HepG2 (cell line): ENCODE results near the gene NDRG3. TPM values are rescaled to one million over a fixed set of nuclear protein-coding genes. Genes with fewer than 3 reads are reported as not detected.

Experiments
- ATAC-seq: fragments of 200-7000 bp; cut with Tn5 transposase; 3 replicates; pipeline ENCODE4 v1.9.1; 2020; ENCODE audit warnings: mild to moderate bottlenecking, moderate library complexity
- BruUV-seq: library from RNA; stranded (reverse); fragments of 400-500 nt; replicated peaks from 2 replicates; lab custom pipeline; 2021; lab: Mats Ljungman, UMichigan
- CTCF ChIA-PET: fragments of 300-600 bp; formaldehyde crosslinking; extraction: SDS; loops from one replicate; lab custom pipeline; 2021; ENCODE audit warnings: low total read pairs, inconsistent platforms, low intra/inter-chr PET ratio; lab: Yijun Ruan, JAX
- POLR2A ChIA-PET: fragments of 350-600 bp; sonication (Branson Sonifier 250); formaldehyde crosslinking; loops from one replicate; lab custom pipeline; 2020; ENCODE audit warnings: antibody characterized with exemption, inconsistent platforms; lab: Yijun Ruan, JAX
- DNase-seq: peaks from one replicate; pipeline ENCODE4 v3.0.0-alpha.2; 2015; ENCODE audit warnings: low spot score
- FAIRE-seq: peaks from 3 replicates; lab custom pipeline; 2011; peaks lifted over from hg19 to GRCh38; lab: Jason Lieb, UNC
- H2AFZ ChIP-seq: one replicate; pipeline ENCODE4 v1.6.1; 2011; ENCODE audit warnings: low read length, inconsistent platforms
- H3K27ac ChIP-seq: fragments of 300-600 bp; 3 replicates; pipeline ENCODE4 v1.8.0; 2011; ENCODE audit warnings: mixed run types, mild to moderate bottlenecking, mixed read lengths, low read length, inconsistent platforms; ENCODE audit not compliant: insufficient read depth; ENCODE audit errors: extremely low read length
- H3K27me3 ChIP-seq, 2 experiments: fragments of 200-600 bp in 1 of 2; 2 replicates in 1 of 2; 3 replicates in 1 of 2; pipeline versions ENCODE4 v1.6.0 to v1.8.0; 2011; ENCODE audit warnings: low read length in 2 of 2, mild to moderate bottlenecking in 2 of 2, moderate library complexity in 2 of 2, inconsistent platforms in 1 of 2; ENCODE audit not compliant: insufficient read depth in 2 of 2, control insufficient read depth in 1 of 2
- H3K36me3 ChIP-seq, 2 experiments: fragments of 200-600 bp in 1 of 2; replicated peaks in 1 of 2; 2 replicates in 1 of 2; 3 replicates in 1 of 2; pipeline versions ENCODE4 v1.5.1 to v1.8.0; 2011; ENCODE audit warnings: low read length in 2 of 2, inconsistent platforms in 1 of 2; ENCODE audit not compliant: insufficient read depth in 2 of 2, control insufficient read depth in 1 of 2
- H3K4me1 ChIP-seq: 2 replicates; pipeline ENCODE4 v1.5.1; 2012; ENCODE audit warnings: low read length, inconsistent platforms; ENCODE audit not compliant: insufficient read depth
- H3K4me2 ChIP-seq: 2 replicates; pipeline ENCODE4 v1.6.0; 2011; ENCODE audit warnings: low read depth, low read length, inconsistent platforms
- H3K4me3 ChIP-seq, 3 experiments: fragments of 200-600 bp in 1 of 3; sonication (generic), shearing (Covaris generic) in 1 of 3; replicated peaks in 1 of 3; 2 replicates each; pipeline ENCODE4 v1.5.1; 2011 to 2016; ENCODE audit warnings: low read length in 3 of 3, inconsistent platforms in 2 of 3, low read depth in 2 of 3, mild to moderate bottlenecking in 2 of 3, control low read depth in 1 of 3, mixed read lengths in 1 of 3; ENCODE audit not compliant: insufficient read depth in 1 of 3
- H3K79me2 ChIP-seq: one replicate; pipeline ENCODE4 v1.6.1; 2011; ENCODE audit warnings: low read length, inconsistent platforms; ENCODE audit not compliant: insufficient read depth
- H3K9ac ChIP-seq: 2 replicates; pipeline ENCODE4 v1.6.0; 2011; ENCODE audit warnings: mild to moderate bottlenecking, low read depth, low read length, inconsistent platforms; ENCODE audit not compliant: insufficient read depth
- H3K9me3 ChIP-seq: 2 replicates; pipeline ENCODE4 v1.5.1; 2012; ENCODE audit warnings: mild to moderate bottlenecking, low read length
- H4K20me1 ChIP-seq: 2 replicates; pipeline ENCODE4 v1.6.0; 2011; ENCODE audit warnings: inconsistent platforms, mild to moderate bottlenecking, low read length, moderate library complexity; ENCODE audit not compliant: insufficient read depth
- ARNT ChIP-seq: fragments of 450-650 bp; IDR thresholded peaks from 2 replicates; pipeline ENCODE4 v1.6.1; 2017
- HNRNPH1 ChIP-seq: fragments of 200-400 bp; formaldehyde crosslinking; optimal IDR thresholded peaks from 2 replicates; pipeline ENCODE3; 2017; ENCODE audit warnings: mild to moderate bottlenecking, low read depth, low read length
- HOXA5 ChIP-seq: sonication (generic); formaldehyde crosslinking; IDR thresholded peaks from 2 replicates; pipeline ENCODE4 v1.4.0; 2020; ENCODE audit warnings: missing genetic modification reagents
- NCOR1 ChIP-seq: fragments of 200-600 bp; sonication (generic); IDR thresholded peaks from 2 replicates; pipeline ENCODE4 v1.7.0; 2017; ENCODE audit warnings: antibody characterized with exemption, low read length, borderline replicate concordance
- PAX8 ChIP-seq: sonication (generic); formaldehyde crosslinking; IDR thresholded peaks from 2 replicates; pipeline ENCODE4 v1.8.0; 2022; ENCODE audit warnings: mild to moderate bottlenecking, missing genetic modification reagents, borderline replicate concordance
- SMYD3 ChIP-seq: sonication (generic); formaldehyde crosslinking; IDR thresholded peaks from 2 replicates; pipeline ENCODE4 v1.8.1; 2023; ENCODE audit warnings: mild to moderate bottlenecking, missing genetic modification reagents
- SSRP1 ChIP-seq: IDR thresholded peaks from 2 replicates; pipeline ENCODE4 v1.6.1; 2016; ENCODE audit warnings: control low read depth
- STAG1 ChIP-seq: sonication (generic); formaldehyde crosslinking; IDR thresholded peaks from 2 replicates; pipeline ENCODE4 v1.4.0; 2020; ENCODE audit warnings: missing genetic modification reagents
- ZFP36L1 ChIP-seq: sonication (generic); formaldehyde crosslinking; IDR thresholded peaks from 2 replicates; pipeline ENCODE4 v1.8.0; 2022; ENCODE audit warnings: mild to moderate bottlenecking, missing genetic modification reagents, moderate library complexity
- ZNF296 ChIP-seq: sonication (generic); formaldehyde crosslinking; conservative IDR thresholded peaks from 2 replicates; pipeline ENCODE4 v1.5.0; 2020; ENCODE audit warnings: mild to moderate bottlenecking, missing genetic modification reagents
- ZNF557 ChIP-seq: sonication (generic); formaldehyde crosslinking; IDR thresholded peaks from 2 replicates; pipeline ENCODE4 v1.4.0; 2020; ENCODE audit warnings: missing genetic modification reagents
- ZNF788 ChIP-seq: sonication (generic); formaldehyde crosslinking; IDR thresholded peaks from 2 replicates; pipeline ENCODE4 v1.5.0; 2020; ENCODE audit warnings: mild to moderate bottlenecking, missing genetic modification reagents, borderline replicate concordance
- WGBS: methylation state at CpG from one replicate; pipeline ENCODE4 v1.1.6; 2017; ENCODE audit warnings: low lambda C conversion rate; 5-methylcytosine and 5-hydroxymethylcytosine counted together
- in situ Hi-C: cut with HindIII; loops from 2 replicates; pipeline ENCODE4 v1.10.0; 2017; ENCODE audit warnings: low pct_unique_long_range_greater_than_20kb; ENCODE audit not compliant: extremely low pct_ligation_motif_present
- intact Hi-C: fragments of 100-400 bp; cut with micrococcal nuclease; formaldehyde crosslinking; loops from one replicate; pipeline ENCODE4 v1.10.0; 2022; ENCODE audit not compliant: unreplicated experiment
- polyA plus RNA-seq, 8 experiments: library from polyadenylated mRNA; depleted of rRNA in 3 of 8; stranded (reverse) in 7 of 8; unstranded in 1 of 8; fragments of >200 nt; fragmentation: Illumina TruSeq in 4 of 8; extraction: Trizol in 4 of 8; gene quantifications; 2 replicates each; pipeline versions ENCODE4 v1.2.1 to v1.2.3, GENCODE V29; 2011 to 2016; ENCODE audit warnings: low read depth in 4 of 8, missing spikeins in 1 of 8, mixed read lengths in 1 of 8; ENCODE audit not compliant: insufficient read depth in 1 of 8
- total RNA-seq, 5 experiments: library from RNA; depleted of rRNA; stranded (reverse); fragments of >200 nt; fragmentation: Illumina TruSeq; extraction: Trizol; gene quantifications; 2 replicates each; pipeline ENCODE4 v1.2.3, GENCODE V29; 2016; ENCODE audit warnings: low read depth in 1 of 5
- TF ChIP-seq, protein P1 (sequence below): sonication (generic); formaldehyde crosslinking; IDR thresholded peaks from 2 replicates; pipeline ENCODE4 v1.5.1; 2020; ENCODE audit warnings: mild to moderate bottlenecking, missing genetic modification reagents, borderline replicate concordance

The NDRG3 gene
- total and polyA plus RNA-seq, 2 of the 13 experiments (the other 11 are each of a cell fraction or from before 2014, with no cell fraction given) = 36.0 to 40.5 TPM

DNA sequence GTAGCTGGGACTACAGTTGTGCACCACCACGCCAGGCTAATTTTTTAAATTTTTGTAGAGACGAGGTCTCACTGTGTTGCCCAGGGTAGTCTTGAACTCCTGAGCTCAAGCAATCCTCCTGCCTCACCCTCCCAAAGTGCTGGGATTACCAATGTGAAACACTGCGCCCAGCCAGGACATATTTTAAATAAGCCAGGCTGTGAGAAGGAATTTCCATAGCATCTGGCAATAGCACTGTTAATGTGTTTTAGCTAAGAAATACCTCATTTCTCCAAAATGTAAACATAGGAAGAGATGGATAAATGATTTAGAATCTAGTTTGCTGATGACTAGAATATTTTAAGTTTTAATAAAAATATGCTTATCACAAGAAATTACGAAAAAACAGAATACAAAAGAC lies 72.9 kb downstream of the NDRG3 start:
- Histone ChIP-seq H3K27me3 (no peaks in the 10 kb centered on the region), H3K4me2 (no peak overlapping the region), H3K36me3 (peaks cover 0 to 4% of the 10 kb centered on the region in 2 experiments; a peak in 1 of 5 replicates), H4K20me1 (no peaks in the 10 kb centered on the region), H3K27ac (no peak overlapping the region), H3K9me3 (no peaks in the 10 kb centered on the region), H3K9ac (no peak overlapping the region), H3K79me2 (no peaks in the 10 kb centered on the region), H2AFZ (no peak overlapping the region), H3K4me3 (no peak overlapping the region), H3K4me1 (peaks cover 15% of the 10 kb centered on the region)
- ChIA-PET CTCF (no interaction called here), POLR2A (no interaction called here)
- intact Hi-C loops = no loop called here
- TF ChIP-seq SSRP1 (no peak), ZNF788 (CRISPR knock-in tag) (no peak), HOXA5 (CRISPR knock-in tag) (no peak), ARNT (no peak), ZFP36L1 (CRISPR knock-in tag) (no peak), HNRNPH1 (no peak), PAX8 (CRISPR knock-in tag) (no peak), NCOR1 (no peak), ZNF296 (CRISPR knock-in tag) (no peak), SMYD3 (CRISPR knock-in tag) (no peak), ZNF557 (CRISPR knock-in tag) (no peak), STAG1 (CRISPR knock-in tag) (no peak)
- TF ChIP-seq, protein P1, sequence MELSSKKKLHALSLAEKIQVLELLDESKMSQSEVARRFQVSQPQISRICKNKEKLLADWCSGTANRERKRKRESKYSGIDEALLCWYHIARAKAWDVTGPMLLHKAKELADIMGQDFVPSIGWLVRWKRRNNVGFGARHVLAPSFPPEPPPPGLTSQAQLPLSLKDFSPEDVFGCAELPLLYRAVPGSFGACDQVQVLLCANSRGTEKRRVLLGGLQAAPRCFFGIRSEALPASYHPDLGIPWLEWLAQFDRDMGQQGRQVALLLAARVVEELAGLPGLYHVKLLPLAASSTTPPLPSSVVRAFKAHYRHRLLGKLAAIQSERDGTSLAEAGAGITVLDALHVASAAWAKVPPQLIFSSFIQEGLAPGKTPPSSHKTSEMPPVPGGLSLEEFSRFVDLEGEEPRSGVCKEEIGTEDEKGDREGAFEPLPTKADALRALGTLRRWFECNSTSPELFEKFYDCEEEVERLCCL = no peak
- FAIRE-seq (no peak), DNase-seq (no peak), ATAC-seq (no peak)
- BruUV-seq = no TSS peak
- over 99% methylated on average over 4 of the region's 4 CpGs for WGBS
- in situ Hi-C loops = no loop called here
